NCI-H2196 (cell line): Measurements from ENCODE around the gene MFSD6L.

Experiments used
- DNase-seq: peaks from one replicate; lab custom pipeline; 2025; ENCODE audit not compliant: unreplicated experiment; lab: John Stamatoyannopoulos, UW

The MFSD6L gene, protein sequence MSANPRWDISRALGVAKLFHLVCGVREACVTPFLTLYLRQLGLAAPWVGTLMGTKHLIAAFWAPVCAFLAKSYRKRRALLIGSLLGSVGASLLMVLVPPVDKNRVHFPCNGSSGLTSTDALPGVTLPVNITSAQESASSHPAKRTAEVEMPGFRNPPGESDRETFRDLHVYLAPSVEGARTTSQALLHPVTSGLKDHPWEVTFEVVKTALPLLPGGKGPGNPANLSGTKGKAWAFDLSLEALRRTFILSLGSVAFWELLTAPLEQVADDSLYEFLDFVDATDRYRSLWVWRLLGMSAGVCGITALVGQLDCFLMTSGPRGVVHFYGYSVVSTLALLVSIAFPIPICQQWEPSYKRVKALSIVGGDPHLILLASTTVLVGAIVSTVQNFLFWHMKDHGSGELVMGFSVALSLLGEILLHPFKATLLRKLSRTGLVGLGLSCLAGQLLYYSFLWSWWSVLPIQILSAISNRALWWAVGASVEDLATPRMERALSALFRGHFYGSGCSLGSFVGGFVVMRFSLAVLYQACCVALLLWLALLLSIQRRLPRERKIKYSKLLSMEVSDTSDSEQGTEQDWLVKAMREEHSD

GRCh38 chr17:8798846-8799569 is at the start of gene MFSD6L:
Gene MFSD6L, minus strand, starts transcription at chr17:8799365. Its CDS starts 245 bp downstream, at chr17:8799120.
- DNase-seq = no peak

GRCh38 chr17:8847891-8848290 is 48.7 kb upstream of the MFSD6L start:
- DNase-seq = no peak

- no peak for DNase-seq
Observed at GRCh38 chr17:8846768-8847211, 47.6 kb upstream of the MFSD6L start.

DNA sequence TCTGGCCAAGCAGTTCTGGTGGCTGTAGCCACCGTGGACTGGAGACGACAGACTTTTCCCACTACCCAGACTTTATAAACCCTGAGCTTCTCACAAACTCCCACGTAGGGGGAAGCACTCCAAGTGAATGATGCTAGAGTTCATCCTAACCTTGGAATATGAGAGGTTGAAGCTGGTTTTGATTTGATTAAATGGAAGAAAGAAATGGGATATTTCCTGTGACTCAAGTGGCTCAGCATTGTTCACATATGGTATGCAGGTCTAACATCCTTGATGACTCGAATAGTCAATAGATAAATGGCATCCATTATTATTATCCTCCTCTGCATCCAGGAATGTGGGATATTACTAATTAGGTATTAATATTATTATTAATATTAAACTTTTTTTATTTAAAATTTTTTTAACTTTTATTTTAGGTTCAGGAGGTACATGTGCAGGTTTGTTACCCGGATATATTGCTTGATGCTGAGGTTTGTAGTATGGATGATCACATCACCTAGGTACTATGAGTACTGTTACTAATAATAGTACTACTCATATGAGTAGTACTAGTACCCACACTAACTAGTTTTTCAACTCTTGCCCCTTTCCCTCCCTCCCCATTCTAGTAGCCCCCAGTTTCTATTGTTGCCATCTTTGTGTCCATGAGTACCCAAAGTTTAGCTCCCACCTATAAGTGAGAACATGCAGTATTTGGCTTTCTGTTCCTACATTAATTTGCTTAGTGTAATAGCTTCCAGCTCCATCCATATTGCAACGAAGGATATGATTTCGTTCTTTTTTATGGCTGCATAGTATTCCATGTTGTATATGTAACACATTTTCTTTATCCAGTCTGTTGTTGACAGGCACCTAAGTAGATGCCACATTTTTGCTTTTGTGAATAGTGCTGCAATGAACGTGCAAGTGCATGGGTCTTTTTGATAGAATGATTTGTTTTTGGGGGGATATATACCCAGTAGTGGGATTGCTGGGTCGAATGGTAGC is 45.4 kb upstream of the MFSD6L start:
- no peak for DNase-seq

- no peak for DNase-seq
Observed at GRCh38 chr17:8843344-8843743, 44.2 kb upstream of the MFSD6L start.

- no peak for DNase-seq
Observed at GRCh38 chr17:8841844-8842243, 42.7 kb upstream of the MFSD6L start.

- no peak for DNase-seq
Observed at GRCh38 chr17:8839410-8839935, 40.3 kb upstream of the MFSD6L start.

DNA sequence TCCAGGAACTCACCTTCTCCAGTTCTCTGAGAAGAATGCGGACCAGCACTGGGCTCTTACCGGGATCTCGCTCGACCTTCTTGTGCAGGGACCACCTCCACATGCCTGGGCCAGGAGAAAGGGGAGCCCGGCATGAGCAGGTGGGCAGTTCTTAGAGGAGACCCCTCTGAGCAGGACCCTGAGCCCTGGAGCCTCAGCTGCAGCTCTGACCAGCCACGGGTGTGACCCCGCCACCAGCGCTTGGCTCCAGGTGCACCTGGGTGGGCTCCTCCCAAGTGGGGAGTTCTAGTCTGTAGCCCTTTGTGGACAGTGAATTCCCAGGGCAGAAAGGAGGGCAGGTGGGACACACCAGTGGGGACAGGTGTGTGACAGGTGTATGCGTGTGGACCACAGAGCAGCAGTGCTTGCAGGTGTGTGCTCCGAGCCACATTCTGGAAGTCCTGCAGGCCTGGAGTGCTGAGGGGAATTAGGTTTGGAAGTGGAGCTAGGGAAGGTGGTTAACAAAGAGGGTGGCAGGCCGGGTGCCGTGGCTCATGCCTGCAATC is 39.5 kb upstream of the MFSD6L start:
- no peak for DNase-seq

GRCh38 chr17:8837563-8838075 is 38.5 kb upstream of the MFSD6L start:
- DNase-seq = no peak

DNA sequence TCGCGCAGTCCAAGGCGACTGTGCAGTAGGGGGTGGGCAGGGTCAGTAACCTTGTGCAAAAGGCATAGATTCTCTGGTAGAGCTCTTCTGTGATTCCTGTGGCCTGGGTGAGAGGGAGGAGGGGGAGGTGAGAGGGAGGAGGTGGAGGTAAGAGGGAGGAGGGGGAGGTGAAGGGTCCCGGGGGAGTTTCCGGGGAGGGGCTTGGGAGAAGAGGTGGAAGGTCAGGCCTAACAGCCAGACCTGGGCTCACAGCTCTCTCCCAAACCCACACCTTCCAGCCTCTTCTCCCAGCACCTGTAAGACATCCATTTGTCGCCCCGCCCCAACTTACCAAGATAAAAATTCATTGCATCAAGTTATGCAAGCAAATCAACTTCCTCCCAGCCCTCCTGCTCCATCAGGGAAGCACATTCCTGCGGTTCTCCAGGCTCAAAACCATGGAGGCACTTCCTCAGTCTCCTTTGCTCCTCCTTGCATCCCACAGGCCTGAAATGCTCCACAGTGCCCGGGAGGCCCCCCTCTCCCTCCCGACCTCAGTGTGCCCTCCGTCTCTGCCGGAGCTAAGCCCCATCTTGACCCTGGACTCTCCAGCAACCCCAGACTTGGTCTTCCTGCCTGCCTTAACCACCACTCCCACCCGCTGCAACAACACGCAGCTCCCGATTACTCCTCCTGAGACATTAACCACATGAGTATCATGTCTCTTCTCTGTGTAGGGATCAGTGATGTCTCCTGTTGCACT is 37.8 kb upstream of the MFSD6L start:
- no peak for DNase-seq

DNA sequence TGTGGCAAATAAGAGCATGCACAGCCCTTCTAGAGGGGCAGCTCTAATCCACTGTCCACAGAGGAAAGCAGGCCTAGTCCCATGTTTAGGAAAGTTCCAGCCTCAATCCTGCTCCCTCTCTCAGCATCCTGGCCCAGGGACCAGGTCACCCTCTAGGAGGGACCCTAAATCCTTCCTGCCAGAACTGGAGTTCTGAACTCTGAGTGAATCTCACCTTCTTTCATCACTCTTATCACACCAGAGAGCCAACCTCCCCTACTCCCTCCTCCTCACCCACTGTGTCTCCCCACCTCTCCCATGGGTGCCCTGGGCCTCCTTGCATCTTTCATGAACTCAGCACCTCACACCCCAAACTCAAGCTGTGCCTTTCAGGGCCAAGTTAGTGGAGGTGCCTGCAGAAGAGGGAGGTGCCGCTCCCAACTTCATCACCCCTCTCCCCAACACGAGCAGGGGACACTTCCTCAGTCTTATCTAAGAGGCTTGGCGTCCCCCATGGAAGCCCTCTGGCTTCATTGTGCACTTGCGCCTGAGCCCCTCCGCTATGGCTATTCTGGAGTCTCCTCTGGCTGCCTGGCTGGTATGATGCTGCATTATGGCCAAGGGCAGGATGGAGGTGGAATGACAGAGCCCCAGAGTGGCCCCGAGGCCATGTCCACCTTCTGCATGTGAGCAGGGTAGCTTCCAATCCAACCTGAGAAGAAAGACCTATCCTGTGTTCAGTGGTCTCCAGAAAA is 36.6 kb upstream of the MFSD6L start:
- DNase-seq = no peak

DNA sequence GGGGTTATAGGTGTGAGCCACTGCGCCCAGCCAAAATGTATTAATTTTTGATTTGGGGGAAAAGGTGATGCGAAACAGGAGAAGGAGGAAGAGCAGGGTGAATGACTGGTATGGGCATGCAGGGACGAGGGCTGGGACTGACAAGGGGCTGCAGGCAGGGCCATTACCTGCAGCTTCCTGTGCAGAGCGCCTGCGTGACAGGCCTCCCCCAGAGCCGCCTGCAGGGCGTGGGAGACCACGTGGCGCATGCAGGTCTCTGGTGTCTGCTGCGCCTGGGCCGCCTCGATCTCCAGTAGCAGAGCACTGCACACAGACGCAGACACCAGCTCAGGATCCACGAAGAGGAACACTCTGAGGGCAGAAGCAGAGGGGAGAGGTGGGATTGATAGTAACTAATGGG is 35.9 kb upstream of the MFSD6L start:
- no peak for DNase-seq

GRCh38 chr17:8832711-8833352 is 33.7 kb upstream of the MFSD6L start:
- DNase-seq = no peak

GRCh38 chr17:8831234-8831849 is 32.2 kb upstream of the MFSD6L start:
- no peak for DNase-seq

GRCh38 chr17:8830141-8830540 is 31.0 kb upstream of the MFSD6L start:
- DNase-seq = no peak

DNA sequence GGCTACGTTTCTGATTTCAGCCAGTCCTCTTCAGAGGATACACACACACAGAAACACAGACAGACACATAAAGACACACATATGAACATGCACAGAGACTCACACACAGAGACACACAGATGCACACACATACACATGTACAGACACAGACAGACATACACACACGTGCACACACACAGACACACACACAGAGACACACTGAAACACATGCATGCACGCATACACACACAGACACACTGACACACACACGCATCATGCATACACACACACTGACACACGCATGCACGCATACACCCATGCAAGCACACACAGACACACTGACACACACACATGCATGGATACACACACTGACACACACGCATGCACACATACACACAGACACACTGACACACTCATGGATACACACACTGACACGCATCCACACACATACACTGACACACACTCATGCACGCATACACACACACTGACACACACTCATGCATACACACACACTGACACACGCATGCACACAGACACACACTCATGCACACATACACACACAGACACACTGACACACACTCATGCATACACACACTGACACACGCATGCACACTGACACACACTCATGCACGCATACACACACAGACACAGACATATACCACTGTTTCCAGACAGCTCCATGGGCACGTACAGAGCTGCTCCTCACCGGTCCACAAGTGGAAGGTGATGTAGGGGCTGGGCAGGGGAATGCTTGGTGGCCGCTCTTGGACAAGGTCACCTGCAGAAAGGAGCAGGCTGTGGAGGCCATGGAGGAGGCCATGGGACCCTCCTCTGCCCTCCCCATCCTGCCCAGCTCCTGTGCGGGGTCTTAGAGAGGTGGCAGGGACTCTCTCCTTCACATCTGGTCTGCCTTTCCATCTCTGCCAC is 30.1 kb upstream of the MFSD6L start:
- no peak for DNase-seq

DNA sequence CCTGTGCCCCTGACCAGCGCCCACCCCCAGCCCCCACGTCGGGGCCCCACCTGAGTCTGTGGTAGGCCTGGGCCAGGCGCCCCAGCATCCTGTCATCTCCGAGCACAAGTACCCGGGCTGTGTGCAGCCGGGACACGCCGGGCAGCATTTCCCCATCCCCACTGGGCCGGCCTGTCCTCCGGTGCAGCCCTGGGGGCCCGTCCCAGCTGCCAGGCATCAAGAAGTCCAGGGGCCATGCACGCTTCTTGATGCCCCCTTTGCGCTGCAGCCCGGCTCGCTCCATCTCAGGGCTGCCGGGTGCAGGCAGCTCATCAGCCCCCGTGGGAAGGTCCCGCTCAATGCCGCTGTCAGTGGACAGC is 29.3 kb upstream of the MFSD6L start:
- DNase-seq = no peak
